ENCODE measurements around the gene PLAAT2. TPM values are rescaled to one million over a fixed set of nuclear protein-coding genes. Genes with fewer than 3 reads are reported as not detected.

PLAAT2 gene
- total and polyA plus RNA-seq, 4 donors, result 2.2 to 29.8 (median 14.8) TPM

DNA sequence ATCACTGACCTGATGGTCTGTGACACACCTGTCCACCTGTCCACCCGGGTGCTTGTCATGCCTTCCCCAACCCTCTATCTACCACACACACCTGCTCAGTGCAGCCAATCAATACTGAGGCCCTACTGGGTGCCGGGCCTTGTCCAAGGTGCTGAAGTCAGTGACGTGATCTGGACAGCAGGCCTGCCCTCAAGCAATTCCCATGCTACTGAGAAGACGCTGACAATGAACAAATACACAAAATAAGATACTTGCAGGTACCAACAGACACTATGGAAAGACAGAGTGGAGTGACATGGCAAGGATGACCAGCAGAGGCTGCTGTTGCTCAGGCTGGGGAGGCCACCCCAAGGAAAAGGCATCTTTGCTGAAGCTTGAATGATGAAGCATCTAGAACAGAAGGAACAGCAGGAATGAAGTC lies 29.8 kb upstream of the PLAAT2 start:
- H3K4me3 ChIP-seq, result no peak overlapping the region
- peaks cover 0 to 46% (median 2%) of the 10 kb centered on the region in 4 donors for H3K36me3 ChIP-seq (ENCODE audit: control insufficient read depth in 4 of 4, insufficient read depth in 4 of 4, low read length in 4 of 4)
- H3K9ac ChIP-seq (ENCODE audit: insufficient read depth in 1 of 2, low read length in 2 of 2), result no peak overlapping the region
- peak; percentile 2 for TF ChIP-seq CTCF (IDR thresholded peaks at IDR 0.05; ENCODE audit: control extremely low read depth, extremely low read depth)
- no peaks in the 10 kb centered on the region for H3K4me1 ChIP-seq (ENCODE audit: control insufficient read depth in 5 of 5, insufficient read depth in 5 of 5, low read length in 5 of 5)
- no peaks in the 10 kb centered on the region for H3K9me3 ChIP-seq (ENCODE audit: control insufficient read depth in 4 of 4, insufficient read depth in 3 of 4, low read length in 3 of 4)
- no peaks in the 10 kb centered on the region for H3K27me3 ChIP-seq (ENCODE audit: control insufficient read depth in 3 of 3, insufficient read depth in 3 of 3, low read length in 2 of 3)
- peak in 1 of 3 donors; percentile 4 for DNase-seq
- WGBS, 2 donors, result 83 to 89% methylated on average over 4 of the region's 4 CpGs
- H3K27ac ChIP-seq (ENCODE audit: low read depth in 1 of 2, low read length in 1 of 2), result no peak overlapping the region
- ATAC-seq (ENCODE audit: insufficient read depth, low FRiP score), result no peak

GRCh38 chr11:63590024-63590788 lies 27.0 kb upstream of the PLAAT2 start:
- H3K9ac ChIP-seq (ENCODE audit: insufficient read depth in 1 of 2, low read length in 2 of 2), result no peak overlapping the region
- H3K27ac ChIP-seq (ENCODE audit: low read depth in 1 of 2, low read length in 1 of 2), result no peak overlapping the region
- ATAC-seq (ENCODE audit: insufficient read depth, low FRiP score), result no peak
- no peaks in the 10 kb centered on the region for H3K9me3 ChIP-seq (ENCODE audit: control insufficient read depth in 4 of 4, insufficient read depth in 3 of 4, low read length in 3 of 4)
- H3K36me3 ChIP-seq (ENCODE audit: control insufficient read depth in 4 of 4, insufficient read depth in 4 of 4, low read length in 4 of 4), result peaks cover 0 to 43% (median 6%) of the 10 kb centered on the region in 4 donors
- peaks cover 0 to 2% (median 0%) of the 10 kb centered on the region in 5 donors for H3K4me1 ChIP-seq (ENCODE audit: control insufficient read depth in 5 of 5, insufficient read depth in 5 of 5, low read length in 5 of 5)
- no peak overlapping the region for H3K4me3 ChIP-seq
- WGBS, 2 donors, result 94 to 96% methylated on average over 18 of the region's 18 CpGs
- TF ChIP-seq CTCF (IDR thresholded peaks at IDR 0.05; ENCODE audit: control extremely low read depth, extremely low read depth), result no peak
- H3K27me3 ChIP-seq (ENCODE audit: control insufficient read depth in 3 of 3, insufficient read depth in 3 of 3, low read length in 2 of 3), result no peaks in the 10 kb centered on the region
- no peak for DNase-seq

DNA sequence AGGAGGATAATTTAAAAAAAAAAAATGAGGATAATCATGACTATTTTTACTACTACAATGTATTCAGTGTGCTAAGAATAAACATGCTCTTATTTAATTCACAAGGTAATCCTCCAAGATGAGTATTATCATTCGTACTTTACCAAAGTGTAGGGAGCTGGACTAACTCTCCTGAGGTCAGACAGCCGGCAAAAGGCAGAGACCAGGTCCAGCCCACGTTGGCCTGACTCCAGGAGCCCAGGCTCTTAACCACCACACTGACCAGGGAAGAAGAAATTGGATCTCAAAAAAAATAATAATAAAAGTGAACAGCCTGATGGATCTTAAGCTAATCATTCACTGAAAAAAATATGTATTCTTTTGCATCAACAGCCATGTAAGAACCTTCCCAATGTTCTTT lies 25.8 kb upstream of the PLAAT2 start:
- H3K4me1 ChIP-seq (ENCODE audit: control insufficient read depth in 5 of 5, insufficient read depth in 5 of 5, low read length in 5 of 5), result peaks cover 0 to 2% (median 0%) of the 10 kb centered on the region in 5 donors
- TF ChIP-seq CTCF (IDR thresholded peaks at IDR 0.05; ENCODE audit: control extremely low read depth, extremely low read depth), result no peak
- 75 to 83% methylated on average over 3 of the region's 3 CpGs for WGBS, 2 donors
- no peak overlapping the region for H3K4me3 ChIP-seq
- H3K27me3 ChIP-seq (ENCODE audit: control insufficient read depth in 3 of 3, insufficient read depth in 3 of 3, low read length in 2 of 3), result no peaks in the 10 kb centered on the region
- ATAC-seq (ENCODE audit: insufficient read depth, low FRiP score) (no peak), DNase-seq (no peak)
- no peak overlapping the region for H3K27ac ChIP-seq (ENCODE audit: low read depth in 1 of 2, low read length in 1 of 2)
- peaks cover 0 to 44% (median 6%) of the 10 kb centered on the region in 4 donors for H3K36me3 ChIP-seq (ENCODE audit: control insufficient read depth in 4 of 4, insufficient read depth in 4 of 4, low read length in 4 of 4)
- H3K9me3 ChIP-seq (ENCODE audit: control insufficient read depth in 4 of 4, insufficient read depth in 3 of 4, low read length in 3 of 4), result no peaks in the 10 kb centered on the region
- no peak overlapping the region for H3K9ac ChIP-seq (ENCODE audit: insufficient read depth in 1 of 2, low read length in 2 of 2)
